OCI-LY1 (cell line): ENCODE data around the gene COL25A1.

Source experiments
- CTCF ChIP-seq: fragments of 200-600 bp; sonication (generic), shearing (Covaris generic); IDR thresholded peaks from 2 replicates; pipeline ENCODE4 v1.5.1; 2017; ENCODE audit warnings: mild to moderate bottlenecking, antibody characterized with exemption, low read length, moderate library complexity, mixed read lengths
- EZH2 ChIP-seq: fragments of 200-600 bp; sonication (generic), shearing (Covaris generic); IDR thresholded peaks from 2 replicates; pipeline ENCODE4 v1.8.0; 2017; ENCODE audit warnings: borderline replicate concordance, mixed run types, mild to moderate bottlenecking, antibody characterized with exemption, low read length, moderate library complexity, mixed read lengths

- TF ChIP-seq CTCF (no peak), EZH2 (no peak)
These were observed 54.0 kb downstream of the COL25A1 start for GRCh38 chr4:109248322-109248900.
